ENCODE data around the gene NCOA4. TPM values are rescaled to one million over a fixed set of nuclear protein-coding genes. Genes with fewer than 3 reads are reported as not detected.
"Not testable (repeated sequence)": the region's sequence is repeated elsewhere in the genome, so short reads cannot be mapped to it uniquely, and the experiment has no call there.

The NCOA4 gene
- total RNA-seq, 1 donor from 2014 or later: 146 TPM

DNA sequence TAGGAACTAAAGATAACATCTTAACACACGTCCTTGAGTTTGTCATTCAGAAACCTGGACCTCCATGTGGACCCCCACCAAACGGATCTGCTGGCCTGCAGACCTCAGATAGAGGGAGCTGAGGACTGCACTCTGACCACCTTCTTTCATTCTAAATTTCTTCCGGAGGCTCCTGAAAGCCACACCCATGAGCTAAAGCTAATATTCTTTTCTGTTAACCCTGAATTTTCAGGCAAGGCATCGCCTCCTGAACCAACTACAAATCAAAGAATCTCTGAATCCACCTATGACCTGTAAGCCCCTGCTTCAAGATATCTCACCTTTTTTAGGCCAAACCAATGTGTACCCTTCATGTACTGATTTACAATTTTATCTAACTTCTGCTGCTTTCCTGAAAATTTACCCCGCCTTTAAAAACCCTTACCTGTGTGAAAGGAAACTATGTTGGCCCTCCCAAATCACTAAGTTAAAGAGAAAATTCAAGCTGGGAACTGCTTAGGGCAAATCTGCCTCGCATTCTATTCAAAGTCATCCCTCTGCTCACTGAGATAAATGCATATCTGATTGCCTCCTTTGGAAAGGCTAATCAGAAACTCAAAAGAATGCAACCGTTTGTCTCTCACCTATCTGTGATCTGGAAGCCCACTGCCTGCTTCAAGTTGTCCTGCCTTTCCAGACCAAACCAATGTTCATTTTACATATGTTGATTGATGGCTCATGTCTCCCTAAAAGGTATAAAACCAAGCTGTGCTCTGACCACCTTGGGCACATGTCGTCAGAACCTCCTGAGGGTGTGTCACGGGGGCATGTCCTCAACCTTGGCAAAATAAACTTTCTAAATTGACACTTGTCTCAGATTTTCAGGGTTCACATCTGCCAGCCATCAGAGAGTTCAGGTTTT, 23.4 kb upstream of the NCOA4 start:
- ATAC-seq: no peak
- intact Hi-C loops (cut with DNase I): no loop called here
- DNase-seq (ENCODE audit: low spot score): no peak

DNA sequence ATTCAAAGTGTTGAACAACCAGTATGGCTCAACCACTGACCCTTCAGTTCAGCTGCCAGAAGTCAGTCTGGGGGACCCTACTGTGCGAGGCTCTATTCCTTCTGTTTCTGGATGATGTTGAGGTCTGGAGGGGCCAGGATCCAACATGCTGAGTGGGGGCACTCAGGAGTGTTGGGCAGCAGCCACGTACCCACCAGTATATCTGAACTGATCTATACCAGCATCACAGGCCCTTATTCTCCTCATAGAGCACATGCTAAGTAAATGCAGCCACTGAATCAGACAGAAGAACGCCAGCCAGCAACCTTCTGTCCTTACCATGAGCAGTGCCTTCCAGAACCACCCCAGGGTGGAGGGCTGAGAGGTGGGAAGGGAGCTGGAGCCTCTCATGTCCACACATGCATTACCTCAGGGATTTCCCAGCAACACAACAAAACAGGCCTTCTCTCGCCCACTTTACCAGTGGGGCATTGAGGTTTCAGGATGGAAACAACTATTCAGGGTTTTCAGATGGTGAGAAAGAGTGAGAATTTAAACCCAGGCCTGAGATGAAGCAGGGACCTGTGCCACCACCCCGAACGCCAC, 22.5 kb upstream of the NCOA4 start:
- DNase-seq (ENCODE audit: low spot score): no peak
- intact Hi-C loops (cut with DNase I): no loop called here
- ATAC-seq: no peak

DNA sequence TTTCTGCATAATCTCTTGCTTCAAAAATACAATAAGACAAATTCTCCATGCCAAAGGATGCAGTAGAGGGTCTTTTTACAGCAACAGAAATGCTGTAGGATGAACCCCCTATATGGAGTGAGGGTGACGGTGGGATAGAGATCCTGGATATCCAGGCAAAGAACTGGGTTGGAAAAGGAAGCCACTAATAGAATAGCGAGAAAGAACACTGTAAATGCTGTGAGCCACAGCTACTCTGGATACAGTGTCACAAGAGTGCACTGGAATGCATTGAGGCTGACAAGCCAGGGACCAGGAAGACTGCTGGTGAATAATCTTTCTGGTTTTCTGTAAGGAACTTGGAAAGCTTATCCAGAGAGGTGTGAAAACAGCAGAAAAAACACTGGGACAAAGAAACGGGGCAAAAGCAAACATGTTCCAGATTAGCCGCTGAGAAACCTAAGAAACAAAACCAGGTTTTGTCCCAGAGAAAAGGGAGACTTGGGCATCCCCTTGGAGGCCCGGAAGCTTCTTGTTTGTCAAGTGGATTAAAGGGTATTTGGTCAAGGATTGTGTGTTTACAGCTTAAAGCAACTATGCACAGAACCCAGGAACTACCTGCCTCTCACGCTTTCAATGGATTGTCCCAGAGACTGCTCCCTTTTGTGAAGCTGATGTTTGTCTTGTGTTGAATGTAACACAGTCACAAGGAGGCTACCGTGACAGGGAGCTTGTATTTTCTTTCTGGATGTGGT, 21.8 kb upstream of the NCOA4 start:
- intact Hi-C loops (cut with DNase I): no loop called here
- DNase-seq (ENCODE audit: low spot score) (no peak), ATAC-seq (no peak)

DNA sequence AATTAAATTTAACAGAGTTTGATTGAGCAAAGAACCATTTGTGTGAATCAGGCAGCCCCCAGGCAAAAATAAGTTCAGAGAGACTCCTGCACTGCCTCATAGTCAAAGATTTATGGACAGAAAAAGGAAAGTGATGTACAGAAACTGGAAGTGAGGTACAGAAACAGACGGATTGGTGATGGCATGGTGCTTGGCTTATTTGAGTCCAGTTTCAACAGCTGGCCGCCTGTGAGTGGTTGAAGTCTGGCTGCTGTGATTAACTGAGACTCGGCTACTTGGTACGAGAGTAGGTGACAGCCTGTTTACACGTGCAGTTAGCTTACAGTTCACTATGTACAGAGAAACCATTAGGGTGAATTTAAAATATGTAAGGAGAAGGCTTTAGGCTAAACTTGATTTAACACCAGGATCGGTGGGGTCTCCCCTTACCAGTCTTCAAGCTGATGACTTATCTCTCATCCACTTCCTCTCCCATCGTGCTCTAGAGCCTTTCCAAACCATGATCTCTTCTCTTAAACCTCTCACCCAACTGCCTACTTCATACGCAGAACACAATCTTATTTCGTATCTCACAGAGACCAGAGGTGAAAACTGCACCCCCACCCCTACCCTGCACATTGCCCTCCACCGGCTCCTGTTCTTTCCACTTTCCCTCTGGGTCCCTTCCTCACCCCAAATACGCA, 20.7 kb upstream of the NCOA4 start:
- intact Hi-C loops (cut with DNase I): no loop called here
- ATAC-seq: no peak
- DNase-seq (ENCODE audit: low spot score): no peak

DNA sequence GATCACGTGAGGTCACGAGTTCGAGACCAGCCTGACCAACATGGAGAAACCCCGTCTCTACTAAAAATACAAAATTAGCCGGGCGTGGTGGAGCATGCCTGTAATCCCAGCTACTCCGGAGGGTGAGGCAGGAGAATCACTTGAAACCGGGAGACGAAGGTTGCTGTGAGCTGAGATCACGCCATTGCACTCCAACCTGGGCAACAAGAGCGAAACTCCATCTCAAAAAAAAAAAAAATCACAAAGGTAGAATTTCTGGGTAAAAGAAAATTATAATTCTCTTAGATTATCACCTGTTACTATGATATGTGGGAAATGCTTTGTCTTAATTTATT, 19.0 kb upstream of the NCOA4 start:
- ATAC-seq; intact Hi-C loops (cut with DNase I); DNase-seq (ENCODE audit: low spot score): not testable (repeated sequence)

DNA sequence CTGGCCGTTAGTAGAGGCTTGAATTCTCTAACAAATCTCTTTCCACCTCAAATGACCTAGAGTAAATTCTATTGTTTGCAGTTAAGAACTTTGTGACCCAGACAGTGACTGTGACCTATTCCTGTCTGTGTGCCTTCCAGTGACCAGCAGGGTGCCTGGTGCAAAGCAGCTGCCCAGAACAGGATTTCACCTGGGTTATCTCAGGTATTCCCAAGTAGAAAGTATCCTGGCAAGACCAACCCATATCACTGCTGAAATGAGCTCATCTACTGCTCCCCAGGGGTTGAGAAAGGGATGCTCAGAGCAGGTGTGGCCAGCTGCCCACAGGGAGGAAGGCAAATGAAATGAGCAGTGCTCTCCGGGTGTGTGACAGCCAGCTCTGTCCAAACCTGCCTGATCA, 17.7 kb upstream of the NCOA4 start:
- intact Hi-C loops (cut with DNase I): no loop called here
- no peak for ATAC-seq
- DNase-seq (ENCODE audit: low spot score): no peak

DNA sequence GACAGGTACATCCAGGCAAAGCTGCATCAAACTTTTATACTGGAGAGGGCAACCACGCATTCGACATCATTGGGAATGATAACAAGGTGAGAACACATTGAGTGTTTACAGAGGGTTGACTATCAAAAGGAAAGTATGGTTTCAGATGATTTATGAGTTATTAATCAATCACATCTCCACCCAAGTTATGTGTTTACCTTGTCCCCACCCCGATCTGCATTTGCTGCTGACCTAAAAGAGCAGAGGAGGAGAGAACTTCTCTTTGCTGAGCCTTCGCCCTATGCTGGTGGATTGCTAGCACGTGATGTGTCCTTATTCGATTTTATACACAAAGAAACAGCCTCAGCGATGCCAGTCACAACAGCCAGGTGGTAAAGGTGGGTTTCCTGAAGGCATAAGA, 15.8 kb upstream of the NCOA4 start, which contains the start of gene MSMB:
MSMB (minus strand) TSS at position 9 of the 400 bp plus-strand sequence. CDS start 32 bp downstream, outside the sequence.
- intact Hi-C loops (cut with DNase I): no loop called here
- DNase-seq (ENCODE audit: low spot score): no peak
- no peak for ATAC-seq

DNA sequence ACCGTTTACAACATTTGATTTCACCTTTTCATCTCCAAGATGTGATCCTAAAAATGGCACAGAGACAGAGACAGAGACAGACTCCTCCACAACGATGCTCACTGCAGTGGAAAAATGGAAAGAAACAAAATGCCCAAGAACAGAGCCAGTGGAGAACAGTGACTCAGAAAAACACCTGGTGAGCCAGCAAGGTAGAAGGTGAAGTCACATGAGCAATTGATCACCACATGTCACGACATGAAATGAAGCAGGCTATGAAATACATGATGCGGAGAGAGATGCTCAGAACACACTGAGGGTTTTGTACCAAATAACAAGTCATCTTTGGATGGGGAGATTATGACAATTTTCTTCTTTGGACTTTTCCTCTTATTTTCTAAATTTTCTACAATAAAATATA, 12.1 kb upstream of the NCOA4 start:
- ATAC-seq (no peak), DNase-seq (ENCODE audit: low spot score) (no peak)
- intact Hi-C loops (cut with DNase I): no loop called here

DNA sequence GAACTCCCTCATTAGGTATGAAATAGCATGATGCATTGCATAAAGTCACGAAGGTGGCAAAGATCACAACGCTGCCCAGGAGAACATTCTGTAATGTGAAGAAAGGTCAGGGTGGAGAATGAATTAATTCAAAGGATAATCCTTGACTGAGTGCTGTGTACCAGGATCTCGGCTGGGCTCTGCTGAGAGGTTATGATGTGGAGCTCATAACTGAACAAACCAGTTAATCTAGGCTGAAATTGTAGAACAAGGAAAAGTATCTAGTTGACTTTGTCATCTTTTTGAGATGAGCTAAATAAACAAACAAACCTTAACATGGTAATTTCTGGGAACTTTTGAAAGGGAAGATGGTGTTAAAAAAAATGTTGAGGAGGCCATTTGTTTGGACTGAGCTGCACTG, 9.6 kb upstream of the NCOA4 start:
- intact Hi-C loops (cut with DNase I): loop anchor here (2.0 kb wide), 1 partner anchor 37 kb away; no protein-coding TSS in a partner anchor
- no peak for DNase-seq (ENCODE audit: low spot score)
- ATAC-seq: no peak

DNA sequence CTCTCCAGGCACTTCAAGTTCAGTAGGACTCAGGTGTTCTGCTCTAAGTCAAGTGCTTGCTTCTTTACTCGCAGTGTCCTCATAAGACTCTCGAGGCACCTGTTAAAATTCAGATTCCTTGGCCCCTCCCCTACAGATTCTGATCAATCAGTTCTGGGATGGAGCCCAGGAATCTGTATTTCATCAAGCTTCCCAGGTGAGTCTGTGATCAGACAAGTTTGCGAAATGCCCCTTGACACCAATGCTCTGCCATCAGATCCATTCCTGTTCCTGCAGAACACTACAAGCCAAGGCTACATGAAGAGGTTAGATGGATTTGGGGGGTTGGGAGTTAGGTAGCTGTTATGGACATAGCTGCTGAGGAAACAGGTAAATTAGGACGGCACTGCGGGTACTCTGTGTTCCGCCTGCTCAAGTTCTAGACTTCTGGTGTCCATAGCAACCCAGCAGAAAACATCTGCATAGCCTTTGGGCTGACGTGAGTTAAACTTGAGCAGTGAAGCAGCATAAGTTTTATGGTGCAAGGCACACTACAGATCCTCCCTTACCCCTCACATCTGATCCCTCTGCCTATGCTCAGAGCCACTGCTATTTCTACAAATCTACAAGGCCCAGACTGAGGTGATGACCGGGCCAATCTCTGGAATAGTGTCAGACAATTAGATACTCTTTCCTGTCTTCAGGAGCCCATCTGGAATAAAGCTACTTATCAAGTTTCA, 6.8 kb upstream of the NCOA4 start:
- intact Hi-C loops (cut with DNase I): no loop called here
- ATAC-seq: no peak
- no peak for DNase-seq (ENCODE audit: low spot score)

DNA sequence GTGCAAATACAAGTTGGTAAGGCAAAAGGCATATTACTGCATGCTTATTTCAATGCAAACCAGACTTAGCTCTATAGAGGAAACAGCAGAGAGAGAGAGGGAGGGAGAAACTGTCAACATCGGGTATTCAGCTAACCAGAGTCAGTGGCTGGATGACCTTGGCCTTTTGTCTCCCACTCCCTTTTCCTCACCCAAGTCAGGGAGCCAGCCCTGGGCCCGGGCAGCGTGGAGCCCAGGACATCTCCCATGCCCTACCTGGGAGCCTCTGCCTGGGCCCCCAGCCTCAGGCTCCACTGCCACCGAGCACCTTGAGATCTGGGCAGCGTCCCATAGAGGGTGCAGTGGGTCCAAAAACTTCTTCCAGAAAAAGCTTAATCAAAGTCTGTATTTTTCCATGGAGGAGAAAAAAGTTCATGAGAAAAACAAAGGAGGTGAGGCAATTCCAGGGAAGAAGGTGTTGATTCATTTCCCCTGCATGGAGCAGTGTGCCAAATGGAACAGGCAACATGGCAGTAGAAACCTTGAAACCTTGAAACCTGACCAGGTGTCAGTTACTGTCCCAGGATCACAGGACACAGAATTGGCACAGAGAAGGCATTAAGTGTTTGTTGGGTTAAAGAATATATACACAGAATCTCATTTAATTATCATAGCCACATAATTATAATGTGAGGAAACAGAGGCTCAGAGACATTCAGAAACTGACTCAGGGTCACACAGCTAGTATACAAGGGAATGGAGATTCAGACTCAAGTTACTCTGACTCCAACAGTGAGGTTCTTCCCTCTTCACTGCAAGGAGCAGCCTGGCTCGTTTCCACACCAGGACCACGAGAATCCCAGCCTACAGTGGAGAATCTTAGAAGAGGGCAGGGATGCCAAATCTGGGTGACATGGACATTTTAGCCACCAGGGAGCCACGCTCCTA, 5.8 kb upstream of the NCOA4 start:
- intact Hi-C loops (cut with DNase I): no loop called here
- ATAC-seq (no peak), DNase-seq (ENCODE audit: low spot score) (no peak)

DNA sequence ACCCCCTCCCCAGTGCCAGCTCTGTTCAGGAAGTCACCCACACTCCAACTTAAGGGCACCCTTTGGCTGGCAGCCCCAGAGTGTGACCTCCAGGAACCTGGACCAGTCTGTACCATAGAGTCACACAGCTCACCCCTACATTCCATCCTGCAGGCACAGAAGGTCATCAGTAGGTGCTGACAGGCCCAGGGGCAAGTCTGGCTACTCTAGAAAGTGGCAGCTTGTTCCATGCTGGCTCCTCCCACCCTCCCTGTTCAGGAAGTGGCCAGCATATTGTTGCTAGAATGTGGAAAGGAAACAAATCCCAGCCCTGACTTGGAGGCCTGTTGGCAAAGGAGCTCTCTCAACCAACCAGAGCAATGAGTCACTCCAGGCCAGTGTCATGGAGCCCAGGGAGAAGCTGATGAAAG, 3.2 kb upstream of the NCOA4 start:
- intact Hi-C loops (cut with DNase I): no loop called here
- no peak for DNase-seq (ENCODE audit: low spot score)
- ATAC-seq: no peak

DNA sequence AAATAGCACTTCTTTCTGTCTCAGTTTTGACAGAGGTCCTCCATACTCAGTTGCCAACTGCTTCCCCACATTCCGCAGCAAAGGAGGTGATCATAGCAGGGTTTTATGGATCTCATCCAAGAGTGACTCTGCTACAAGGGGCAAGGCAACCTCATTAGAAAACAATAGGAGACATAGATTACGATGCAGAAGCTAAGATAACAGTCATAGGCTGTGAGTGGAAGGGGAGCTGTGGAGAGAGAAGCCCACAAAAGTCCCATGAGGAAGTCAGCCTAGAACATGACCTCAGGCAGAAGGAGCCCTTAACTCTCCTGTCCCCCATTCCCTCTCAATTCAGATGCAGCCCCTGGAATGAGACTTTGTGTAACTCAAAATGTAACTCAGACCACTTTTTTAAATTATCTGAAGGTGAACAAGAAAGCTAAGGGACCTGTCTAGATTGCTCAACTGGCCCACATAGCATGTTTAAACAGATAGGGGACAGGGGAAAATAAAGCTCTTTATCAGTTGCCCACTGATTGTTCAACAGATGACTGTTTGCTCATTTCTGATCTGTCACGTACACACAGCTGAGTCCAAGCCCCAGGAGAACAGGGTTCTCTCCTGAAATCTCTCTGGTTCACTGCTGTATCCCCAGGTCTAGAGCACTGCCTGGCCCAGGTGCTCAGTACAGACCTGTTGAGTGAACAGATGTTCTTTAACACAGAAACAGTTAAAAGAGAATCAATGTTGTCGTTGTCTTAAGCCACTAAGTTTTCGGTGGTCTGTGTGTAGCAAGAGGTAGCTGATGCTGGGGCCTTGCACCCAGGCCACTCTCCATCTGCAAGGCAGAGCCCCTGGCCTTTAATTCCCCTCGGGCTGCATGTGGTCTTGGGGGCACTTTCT, 1.5 kb upstream of the NCOA4 start:
- ATAC-seq: no peak
- intact Hi-C loops (cut with DNase I): no loop called here
- no peak for DNase-seq (ENCODE audit: low spot score)

DNA sequence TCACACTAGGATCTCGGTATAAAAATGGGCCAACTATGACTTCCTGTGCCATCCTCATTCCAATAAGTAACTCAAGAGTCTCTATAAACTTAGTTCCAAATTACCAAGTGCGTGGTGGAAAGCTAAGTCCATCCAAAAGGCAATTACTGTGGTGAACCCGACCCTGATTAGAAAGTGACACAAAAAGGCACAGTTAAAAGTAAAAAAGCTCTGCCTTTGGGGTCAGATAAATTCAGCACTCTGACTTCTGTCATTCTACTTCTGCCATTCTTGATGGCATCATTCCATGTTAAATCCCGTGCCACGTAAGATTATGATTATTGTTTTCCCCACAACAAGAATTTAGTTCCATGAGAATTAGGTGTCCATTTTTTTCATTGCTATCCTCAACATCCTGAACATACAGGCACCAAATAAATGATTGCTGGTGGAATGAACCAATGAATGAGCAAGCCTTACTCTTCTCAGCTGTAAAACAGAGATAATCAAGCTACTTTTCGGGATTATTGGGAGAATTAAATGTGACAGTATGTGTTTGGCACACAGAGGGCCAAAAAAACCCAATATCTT, 877 bp downstream of the NCOA4 start:
- intact Hi-C loops (cut with DNase I): no loop called here
- no peak for ATAC-seq

DNA sequence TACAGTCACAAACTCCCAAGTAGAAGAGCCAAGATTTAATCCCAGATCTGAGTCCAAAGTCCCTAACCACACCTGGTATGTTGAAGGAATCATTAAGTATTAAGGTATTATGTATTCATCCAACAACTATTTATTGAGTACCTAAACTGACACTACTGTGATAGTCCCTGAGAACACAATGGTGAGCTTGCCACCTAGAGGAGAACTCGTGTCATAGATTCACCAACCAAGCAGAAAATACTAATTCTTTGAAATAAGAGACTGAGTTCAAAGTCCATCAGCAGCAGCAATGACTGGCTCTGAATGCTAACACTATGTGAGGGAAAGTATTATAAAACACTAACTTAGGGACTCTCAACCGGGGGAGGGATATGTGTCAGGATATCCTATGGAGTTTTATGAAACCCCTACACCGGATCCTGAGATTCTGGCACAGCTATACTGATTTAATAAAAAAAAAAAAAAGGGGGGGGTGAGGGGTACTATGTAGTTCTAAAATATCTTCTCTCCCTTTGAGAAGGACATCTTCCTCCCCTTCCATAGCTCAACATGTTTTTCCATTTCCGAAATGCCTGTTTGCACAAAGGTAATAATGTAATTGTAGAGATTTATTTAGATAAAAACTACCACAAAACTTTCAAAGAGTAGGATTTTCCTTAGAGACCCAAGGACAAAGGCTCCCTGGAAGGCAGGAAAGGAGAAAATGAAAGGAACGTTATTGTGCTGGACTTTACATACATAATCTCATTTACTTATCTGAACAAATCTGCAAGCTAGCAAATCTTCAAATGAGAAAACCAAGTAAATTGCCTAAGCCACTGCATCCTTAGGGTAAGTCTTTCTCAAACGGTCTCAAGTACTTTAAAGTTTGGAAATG, 1.6 kb downstream of the NCOA4 start:
- intact Hi-C loops (cut with DNase I): no loop called here
- ATAC-seq (no peak), DNase-seq (ENCODE audit: low spot score) (no peak)

More for the DNA sequence above, 877 bp downstream of the NCOA4 start:
- DNase-seq (ENCODE audit: low spot score): no peak

DNA sequence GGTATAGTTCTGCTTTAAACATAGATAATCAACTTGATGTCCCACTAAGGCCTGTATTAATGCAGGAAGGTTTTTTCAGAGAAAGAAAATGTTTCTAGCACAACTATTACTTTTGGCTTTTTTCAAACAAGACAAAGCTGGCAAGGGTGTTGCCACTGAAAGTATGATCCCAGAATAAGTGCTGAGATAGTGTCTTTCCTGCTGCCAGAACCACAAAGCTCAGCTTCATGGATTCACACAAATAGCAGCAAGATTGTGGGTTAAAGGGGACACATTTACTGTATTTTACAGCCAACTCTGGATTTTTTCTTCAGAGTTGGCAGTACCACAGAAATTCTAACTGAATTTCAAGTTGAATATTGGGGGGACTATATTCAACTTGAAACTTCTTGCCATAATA, 4.3 kb downstream of the NCOA4 start:
- no peak for ATAC-seq
- DNase-seq (ENCODE audit: low spot score): no peak
- intact Hi-C loops (cut with DNase I): no loop called here
